HL-60 (cell line): ENCODE results near the gene IL17RB.

ENCODE experiments used
- CTCF ChIP-seq: IDR thresholded peaks from one replicate; pipeline ENCODE4 v1.5.1; 2011; ENCODE audit warnings: low read length, control low read depth, inconsistent platforms; ENCODE audit not compliant: insufficient read depth
- POLR2AphosphoS5 ChIP-seq: IDR thresholded peaks from 2 replicates; pipeline ENCODE4 v1.6.1; 2012; ENCODE audit warnings: low read depth

- TF ChIP-seq CTCF (no peak), POLR2AphosphoS5 (no peak)
Observed at GRCh38 chr3:53799338-53799865, 47.0 kb upstream of the IL17RB start.
